Muscle layer of duodenum (tissue), 2 donors: ENCODE measurements around the gene ASXL3.

Source experiments
- H3K27ac ChIP-seq: one replicate; pipeline ENCODE4 v1.7.0; 2013; ENCODE audit warnings: mild to moderate bottlenecking, low read length
- H3K27me3 ChIP-seq: one replicate; pipeline ENCODE4 v1.7.0; 2013; ENCODE audit warnings: low read depth, mild to moderate bottlenecking, control low read depth, low read length
- H3K36me3 ChIP-seq, 2 donors: one replicate each; pipeline ENCODE4 v1.7.0; 2013; ENCODE audit warnings: low read length in 2 of 2, control low read depth in 1 of 2, mild to moderate bottlenecking in 1 of 2; ENCODE audit not compliant: insufficient read depth in 2 of 2, control insufficient read depth in 1 of 2
- H3K4me1 ChIP-seq, 2 donors: one replicate each; pipeline ENCODE4 v1.7.0; 2013; ENCODE audit warnings: low read length in 2 of 2, mild to moderate bottlenecking in 2 of 2, control low read depth in 1 of 2, moderate library complexity in 1 of 2; ENCODE audit not compliant: insufficient read depth in 2 of 2, control insufficient read depth in 1 of 2
- H3K4me3 ChIP-seq, 2 donors: one replicate each; pipeline ENCODE4 v1.7.0; 2013; ENCODE audit warnings: low read length in 2 of 2, low read depth in 1 of 2, mild to moderate bottlenecking in 1 of 2
- H3K9me3 ChIP-seq, 2 donors: one replicate each; pipeline ENCODE4 v1.7.0; 2013; ENCODE audit warnings: low read length in 2 of 2, control low read depth in 1 of 2, mild to moderate bottlenecking in 1 of 2; ENCODE audit not compliant: control insufficient read depth in 1 of 2
- donor health status: healthy.

The ASXL3 gene

GRCh38 chr18:33699372-33699771 lies 121.4 kb downstream of the ASXL3 start:
- Histone ChIP-seq H3K27me3 (no peaks in the 10 kb centered on the region), H3K36me3 (no peaks in the 10 kb centered on the region), H3K4me1 (no peaks in the 10 kb centered on the region), H3K9me3 (peaks cover 0 to 3% of the 10 kb centered on the region in 2 donors), H3K27ac (no peak overlapping the region), H3K4me3 (no peak overlapping the region)

DNA sequence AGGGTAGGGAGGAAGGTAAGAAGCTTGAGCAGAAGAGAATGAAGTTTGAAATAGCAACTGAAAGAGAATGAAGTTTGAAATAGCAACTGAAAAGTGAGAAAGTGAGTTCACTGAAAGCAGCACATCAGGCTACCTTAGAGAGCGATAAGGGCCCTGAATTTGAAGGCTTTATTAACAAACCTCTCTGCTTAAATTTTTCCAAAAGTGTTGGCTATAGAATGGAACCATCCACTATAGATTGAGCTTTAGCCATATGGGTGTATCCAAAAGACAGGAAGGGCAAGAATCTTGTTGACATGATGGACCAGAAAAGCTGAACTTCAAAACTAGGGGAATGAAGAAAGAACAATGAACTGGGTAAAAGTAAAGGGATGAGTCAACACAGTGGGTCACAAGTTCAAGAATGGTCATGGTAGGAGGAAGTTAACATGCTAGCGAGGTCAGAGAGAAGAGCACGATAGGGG lies 122.5 kb downstream of the ASXL3 start:
- H3K4me3 ChIP-seq, result no peak overlapping the region
- no peak overlapping the region for H3K27ac ChIP-seq
- H3K36me3 ChIP-seq, result no peaks in the 10 kb centered on the region
- no peaks in the 10 kb centered on the region for H3K4me1 ChIP-seq
- peaks cover 0 to 3% of the 10 kb centered on the region in 2 donors for H3K9me3 ChIP-seq
- H3K27me3 ChIP-seq, result no peaks in the 10 kb centered on the region

DNA sequence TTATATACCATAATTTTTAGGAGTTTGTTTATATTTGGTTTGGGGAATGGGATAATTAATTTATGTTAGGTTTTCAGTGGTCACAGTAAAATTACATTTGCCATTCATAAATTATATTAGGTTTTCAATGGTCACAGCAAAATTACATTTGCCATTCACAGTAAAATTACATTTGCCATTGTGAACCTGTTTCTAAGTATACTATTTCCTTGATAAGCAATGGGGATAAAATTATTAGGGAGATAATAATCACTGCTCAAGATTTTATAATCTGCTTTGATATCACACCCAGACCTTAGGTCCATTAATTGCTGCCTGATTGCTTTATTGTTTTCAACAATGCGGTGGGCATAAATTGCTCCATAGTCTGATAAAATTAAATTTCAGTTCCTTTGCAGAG lies 124.6 kb downstream of the ASXL3 start:
- no peaks in the 10 kb centered on the region for H3K27me3 ChIP-seq
- H3K4me1 ChIP-seq, result no peaks in the 10 kb centered on the region
- no peak overlapping the region for H3K4me3 ChIP-seq
- no peaks in the 10 kb centered on the region for H3K9me3 ChIP-seq
- H3K36me3 ChIP-seq, result no peaks in the 10 kb centered on the region
- H3K27ac ChIP-seq, result no peak overlapping the region

- Histone ChIP-seq H3K4me3 (no peak overlapping the region), H3K36me3 (no peaks in the 10 kb centered on the region), H3K4me1 (no peaks in the 10 kb centered on the region), H3K9me3 (no peaks in the 10 kb centered on the region), H3K27ac (no peak overlapping the region), H3K27me3 (no peaks in the 10 kb centered on the region)
These were observed 128.4 kb downstream of the ASXL3 start for GRCh38 chr18:33706391-33706790.

GRCh38 chr18:33708876-33709275 lies 130.9 kb downstream of the ASXL3 start:
- no peaks in the 10 kb centered on the region for H3K36me3 ChIP-seq
- no peak overlapping the region for H3K4me3 ChIP-seq
- H3K4me1 ChIP-seq, result no peaks in the 10 kb centered on the region
- H3K9me3 ChIP-seq, result no peaks in the 10 kb centered on the region
- no peaks in the 10 kb centered on the region for H3K27me3 ChIP-seq
- no peak overlapping the region for H3K27ac ChIP-seq

GRCh38 chr18:33710269-33710668 lies 132.2 kb downstream of the ASXL3 start:
- H3K36me3 ChIP-seq, result no peaks in the 10 kb centered on the region
- H3K27ac ChIP-seq, result no peak overlapping the region
- H3K27me3 ChIP-seq, result no peaks in the 10 kb centered on the region
- no peak overlapping the region for H3K4me3 ChIP-seq
- H3K9me3 ChIP-seq, result no peaks in the 10 kb centered on the region
- no peaks in the 10 kb centered on the region for H3K4me1 ChIP-seq

DNA sequence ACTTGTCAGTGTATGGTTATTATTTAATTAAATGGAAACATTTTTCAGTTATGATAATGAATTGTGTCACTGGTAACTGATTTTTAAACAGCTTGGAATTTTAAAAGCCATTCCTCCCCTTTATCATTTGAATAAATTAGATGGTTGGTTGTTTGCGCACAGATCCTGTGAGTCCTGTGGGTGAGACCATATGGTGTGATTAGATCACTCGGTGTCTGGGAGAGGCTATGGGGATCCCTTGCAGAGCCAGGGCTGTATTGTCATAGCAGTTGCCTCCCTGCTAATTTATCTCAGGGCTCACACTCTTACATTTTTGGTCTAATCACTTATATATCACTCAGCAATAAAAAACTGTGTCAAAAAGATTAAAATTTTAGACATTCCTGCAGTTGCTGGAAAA lies 133.5 kb downstream of the ASXL3 start:
- Histone ChIP-seq H3K36me3 (no peaks in the 10 kb centered on the region), H3K4me3 (no peak overlapping the region), H3K4me1 (no peaks in the 10 kb centered on the region), H3K27ac (no peak overlapping the region), H3K9me3 (no peaks in the 10 kb centered on the region), H3K27me3 (no peaks in the 10 kb centered on the region)

DNA sequence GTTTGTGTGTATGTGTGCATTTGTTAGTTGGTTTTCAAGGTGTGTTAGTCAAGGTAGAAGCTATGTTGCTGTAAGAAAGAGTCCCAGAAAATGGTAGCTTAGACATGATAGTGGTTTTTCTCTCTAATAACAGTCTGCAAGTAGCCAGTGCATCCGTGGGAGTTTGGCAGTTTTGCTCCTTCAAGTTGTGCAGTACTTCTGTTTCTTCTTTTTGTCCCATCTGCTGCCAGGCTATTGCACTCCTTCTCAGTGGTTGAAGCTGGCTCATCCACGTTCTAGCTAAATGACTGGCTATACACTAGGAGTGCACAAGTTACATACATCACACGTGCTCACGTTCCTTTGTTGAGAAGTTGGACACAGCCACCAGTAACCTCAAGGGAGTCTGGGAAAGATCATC lies 134.7 kb downstream of the ASXL3 start:
- no peaks in the 10 kb centered on the region for H3K27me3 ChIP-seq
- no peaks in the 10 kb centered on the region for H3K36me3 ChIP-seq
- H3K9me3 ChIP-seq, result no peaks in the 10 kb centered on the region
- H3K27ac ChIP-seq, result no peak overlapping the region
- no peak overlapping the region for H3K4me3 ChIP-seq
- H3K4me1 ChIP-seq, result no peaks in the 10 kb centered on the region

- Histone ChIP-seq H3K27me3 (no peaks in the 10 kb centered on the region), H3K36me3 (no peaks in the 10 kb centered on the region), H3K9me3 (no peaks in the 10 kb centered on the region), H3K27ac (no peak overlapping the region), H3K4me3 (no peak overlapping the region), H3K4me1 (no peaks in the 10 kb centered on the region)
These were observed 138.2 kb downstream of the ASXL3 start for GRCh38 chr18:33716061-33716683.

DNA sequence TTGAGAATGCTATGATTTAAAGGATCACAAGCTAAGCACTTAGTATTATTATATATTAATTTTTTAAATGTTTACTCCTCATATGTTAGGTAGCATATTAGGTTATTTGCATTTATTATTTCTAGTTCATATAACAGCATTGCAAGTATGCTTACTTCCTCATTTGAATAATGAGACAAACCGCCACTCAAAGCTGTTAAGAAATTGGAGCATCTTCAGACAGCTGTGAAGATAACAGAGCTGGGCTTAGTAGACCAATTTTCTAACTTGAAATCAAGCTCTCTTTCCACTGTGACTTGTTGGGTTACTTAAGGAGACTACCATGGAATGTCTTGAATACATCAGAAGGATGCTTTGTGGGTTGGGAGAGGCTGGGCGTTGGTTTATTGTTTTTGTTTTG lies 139.3 kb downstream of the ASXL3 start:
- Histone ChIP-seq H3K4me3 (no peak overlapping the region), H3K4me1 (no peaks in the 10 kb centered on the region), H3K9me3 (no peaks in the 10 kb centered on the region), H3K36me3 (no peaks in the 10 kb centered on the region), H3K27ac (no peak overlapping the region), H3K27me3 (no peaks in the 10 kb centered on the region)

DNA sequence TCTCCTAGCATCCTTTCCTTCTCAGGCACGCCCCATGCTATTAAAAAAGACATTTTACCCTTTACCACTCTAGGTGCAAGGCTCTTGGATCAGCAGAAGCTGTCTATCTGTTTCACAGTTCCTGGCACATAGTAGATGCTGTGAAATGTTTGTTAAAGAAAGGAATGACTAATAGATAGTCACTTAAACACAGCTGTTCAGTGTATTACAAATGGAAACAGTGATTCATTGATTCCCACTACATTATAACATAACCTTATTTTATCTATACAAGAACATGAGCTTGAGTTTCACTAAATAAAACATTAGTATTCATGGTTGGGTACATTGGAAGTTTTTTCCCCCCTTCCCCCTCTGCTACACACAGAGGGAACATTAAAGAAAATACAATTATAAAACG lies 142.1 kb downstream of the ASXL3 start:
- no peaks in the 10 kb centered on the region for H3K9me3 ChIP-seq
- H3K27ac ChIP-seq, result no peak overlapping the region
- H3K4me1 ChIP-seq, result no peaks in the 10 kb centered on the region

GRCh38 chr18:33729556-33729955 lies 151.5 kb downstream of the ASXL3 start:
- no peaks in the 10 kb centered on the region for H3K27me3 ChIP-seq
- H3K9me3 ChIP-seq, result no peaks in the 10 kb centered on the region
- no peaks in the 10 kb centered on the region for H3K36me3 ChIP-seq
- no peak overlapping the region for H3K4me3 ChIP-seq
- no peaks in the 10 kb centered on the region for H3K4me1 ChIP-seq
- no peak overlapping the region for H3K27ac ChIP-seq

More for the DNA sequence above, 142.1 kb downstream of the ASXL3 start:
- Histone ChIP-seq H3K36me3 (no peaks in the 10 kb centered on the region), H3K27me3 (no peaks in the 10 kb centered on the region), H3K4me3 (no peak overlapping the region)
